Measurements from ENCODE around the gene RIN2. TPM values are rescaled to one million over a fixed set of nuclear protein-coding genes. Genes with fewer than 3 reads are reported as not detected.

RIN2 gene
- total and polyA plus RNA-seq, 2 of the 4 experiments (the other 2 are of a cell fraction) = 16.1 to 72.2 TPM

- CTCF ChIA-PET = no interaction called here
These were observed 9.0 kb downstream of the RIN2 start for GRCh38 chr20:19767070-19767469.

More at GRCh38 chr20:19767070-19767469, 9.0 kb downstream of the RIN2 start:
- ATAC-seq (ENCODE audit: low read depth) (no peak), DNase-seq (no peak)
- H4K8ac ChIP-seq (ENCODE audit: low read depth in 2 of 2, low read length in 2 of 2) = no peak overlapping the region
- BruUV-seq (replicated peaks) = no TSS peak
- peaks cover 9% of the 10 kb centered on the region for H3K4me1 ChIP-seq (ENCODE audit: control insufficient read depth, insufficient read depth, low read length)
- no peak overlapping the region for H2AK9ac ChIP-seq (replicated peaks; ENCODE audit: low read depth, low read length, poor library complexity)
- H2BK20ac ChIP-seq (ENCODE audit: low read depth, low read length) = no peak overlapping the region
- H3K23ac ChIP-seq (ENCODE audit: low read depth, low read length) = no peak overlapping the region
- H3K4me3 ChIP-seq (ENCODE audit: insufficient read depth, low read depth, low read length) = no peak overlapping the region
- no peak overlapping the region for H3K56ac ChIP-seq (ENCODE audit: extremely low read depth, insufficient read depth, low read length)
- H3K79me1 ChIP-seq (ENCODE audit: low read depth in 1 of 2, low read length in 2 of 2) = peaks cover 17 to 70% of the 10 kb centered on the region in 2 experiments
- no peak overlapping the region for H3K27ac ChIP-seq (ENCODE audit: insufficient read depth, low read length)
- no peak overlapping the region for H2BK120ac ChIP-seq (ENCODE audit: low read depth, low read length)
- 70% methylated on average over 2 of the region's 4 CpGs; no CpG with 5 or more reads in 1 of the 2 experiments for WGBS, 2 experiments (ENCODE audit: extremely low coverage in 2 of 2, insufficient read length in 1 of 2)
- no peaks in the 10 kb centered on the region for H3K27me3 ChIP-seq (ENCODE audit: control insufficient read depth, insufficient read depth, low read length)
- H2BK5ac ChIP-seq (ENCODE audit: low read depth, low read length, poor library complexity, severe bottlenecking) = no peak overlapping the region
- dilution Hi-C loops (cut with HindIII; ENCODE audit: low sequenced_read_pairs, unreplicated experiment) = no loop called here
- no peak overlapping the region for H2AK5ac ChIP-seq (ENCODE audit: low read depth, low read length)
- no peak overlapping the region for H3K9ac ChIP-seq (ENCODE audit: low read depth, low read length)
- no peak overlapping the region for H2BK15ac ChIP-seq (ENCODE audit: low read depth, low read length)
- H3K4me2 ChIP-seq (ENCODE audit: low read depth, low read length) = no peak overlapping the region
- H3K9me3 ChIP-seq (ENCODE audit: control insufficient read depth, insufficient read depth, low read length) = no peaks in the 10 kb centered on the region
- POLR2A ChIA-PET (ENCODE audit: unreplicated experiment) = no interaction called here
- intact Hi-C loops (cut with micrococcal nuclease) = no loop called here
- TF ChIP-seq CEBPB (IDR thresholded peaks at IDR 0.05; ENCODE audit: low read depth, low read length) = no peak
- no peak for TF ChIP-seq FOS (IDR thresholded peaks at IDR 0.05; ENCODE audit: low read depth, low read length)
- no peak for TF ChIP-seq MAZ (IDR thresholded peaks at IDR 0.05; ENCODE audit: borderline replicate concordance, low read depth, low read length)
- no peak for TF ChIP-seq SMC3 (IDR thresholded peaks at IDR 0.05; ENCODE audit: low read depth, low read length)
- no peak for TF ChIP-seq RAD21 (IDR thresholded peaks at IDR 0.05; ENCODE audit: low read length)
- no peak for TF ChIP-seq BHLHE40 (IDR thresholded peaks at IDR 0.05; ENCODE audit: low read depth, low read length)
- no peak for TF ChIP-seq RCOR1 (IDR thresholded peaks at IDR 0.05; ENCODE audit: insufficient replicate concordance, low read length)
- TF ChIP-seq RFX5 (IDR thresholded peaks at IDR 0.05; ENCODE audit: low read depth, low read length) = no peak
- no peak for TF ChIP-seq NFE2L2 (IDR thresholded peaks at IDR 0.05; ENCODE audit: low read depth, low read length)
- TF ChIP-seq MXI1 (IDR thresholded peaks at IDR 0.05; ENCODE audit: borderline replicate concordance, low read depth, low read length) = no peak
- TF ChIP-seq USF2 (IDR thresholded peaks at IDR 0.05; ENCODE audit: low read depth, low read length) = no peak
- TF ChIP-seq CHD1 (IDR thresholded peaks at IDR 0.05; ENCODE audit: low read depth, low read length) = no peak
- TF ChIP-seq ELK1 (IDR thresholded peaks at IDR 0.05; ENCODE audit: borderline replicate concordance, low read depth, low read length) = no peak
- no peak for TF ChIP-seq POLR2A (IDR thresholded peaks at IDR 0.05; ENCODE audit: low read depth, low read length)
- TF ChIP-seq CTCF (conservative IDR thresholded peaks at IDR 0.05; ENCODE audit: low read depth, low read length) = no peak
- TF ChIP-seq MAFK (IDR thresholded peaks at IDR 0.05; ENCODE audit: low read depth, low read length) = no peak
- peaks cover 4% of the 10 kb centered on the region for H3K36me3 ChIP-seq (ENCODE audit: control insufficient read depth, insufficient read depth, low read length)
- peaks cover 32% of the 10 kb centered on the region for H4K20me1 ChIP-seq (ENCODE audit: insufficient read depth, low read length)
- H3K14ac ChIP-seq (replicated peaks; ENCODE audit: low read depth, low read length) = no peak overlapping the region
- H4K5ac ChIP-seq (ENCODE audit: low read depth, low read length) = no peak overlapping the region
- H3K9me1 ChIP-seq (ENCODE audit: insufficient read depth, low read length) = peaks cover 17% of the 10 kb centered on the region
- no peak overlapping the region for H4K91ac ChIP-seq (ENCODE audit: insufficient read depth, low read depth, low read length)
- in situ Hi-C loops (cut with MboI; ENCODE audit: low sequenced_read_pairs) = no loop called here
- H3K4ac ChIP-seq (ENCODE audit: low read depth, low read length) = no peak overlapping the region
- no peak overlapping the region for H2AFZ ChIP-seq (replicated peaks; ENCODE audit: low read length, poor library complexity)
- H3K18ac ChIP-seq (ENCODE audit: low read depth, low read length) = no peak overlapping the region

Data from IMR-90 (cell line).